ENCODE data around the gene CCDC9.

Gene CCDC9

GRCh38 chr19:47268028-47268427 lies 11.7 kb downstream of the CCDC9 start:
- no peak for TF ChIP-seq CEBPB (IDR thresholded peaks at IDR 0.05)
- TF ChIP-seq, protein P1, sequence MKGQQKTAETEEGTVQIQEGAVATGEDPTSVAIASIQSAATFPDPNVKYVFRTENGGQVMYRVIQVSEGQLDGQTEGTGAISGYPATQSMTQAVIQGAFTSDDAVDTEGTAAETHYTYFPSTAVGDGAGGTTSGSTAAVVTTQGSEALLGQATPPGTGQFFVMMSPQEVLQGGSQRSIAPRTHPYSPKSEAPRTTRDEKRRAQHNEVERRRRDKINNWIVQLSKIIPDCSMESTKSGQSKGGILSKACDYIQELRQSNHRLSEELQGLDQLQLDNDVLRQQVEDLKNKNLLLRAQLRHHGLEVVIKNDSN (IDR thresholded peaks at IDR 0.05): no peak
- no peak for TF ChIP-seq MAX (IDR thresholded peaks at IDR 0.05)
- no peak for TF ChIP-seq REST (IDR thresholded peaks at IDR 0.05; ENCODE audit: low read depth)
- no peak for TF ChIP-seq ZBTB7A (IDR thresholded peaks at IDR 0.05; ENCODE audit: low read depth)
- no peak for TF ChIP-seq TAF1 (IDR thresholded peaks at IDR 0.05; ENCODE audit: low read depth)
- TF ChIP-seq NFIC (IDR thresholded peaks at IDR 0.05): no peak
- TF ChIP-seq EP300 (IDR thresholded peaks at IDR 0.05; ENCODE audit: borderline replicate concordance): no peak
- no peak for TF ChIP-seq TCF12 (IDR thresholded peaks at IDR 0.05; ENCODE audit: low read depth)
- TF ChIP-seq FOXM1 (IDR thresholded peaks at IDR 0.05; ENCODE audit: borderline replicate concordance, low read depth): no peak
- TF ChIP-seq YY1 (IDR thresholded peaks at IDR 0.05; ENCODE audit: low read depth): no peak
- no peak for TF ChIP-seq EGR1 (IDR thresholded peaks at IDR 0.05)
- TF ChIP-seq RAD21 (IDR thresholded peaks at IDR 0.05; ENCODE audit: low read depth): no peak
- no peak for TF ChIP-seq CREB1 (IDR thresholded peaks at IDR 0.05; ENCODE audit: low read depth)

- TF ChIP-seq, protein P1 (IDR thresholded peaks at IDR 0.05): no peak
- no peak for TF ChIP-seq CEBPB (IDR thresholded peaks at IDR 0.05)
These were observed 13.3 kb downstream of the CCDC9 start for GRCh38 chr19:47269596-47269995.

DNA sequence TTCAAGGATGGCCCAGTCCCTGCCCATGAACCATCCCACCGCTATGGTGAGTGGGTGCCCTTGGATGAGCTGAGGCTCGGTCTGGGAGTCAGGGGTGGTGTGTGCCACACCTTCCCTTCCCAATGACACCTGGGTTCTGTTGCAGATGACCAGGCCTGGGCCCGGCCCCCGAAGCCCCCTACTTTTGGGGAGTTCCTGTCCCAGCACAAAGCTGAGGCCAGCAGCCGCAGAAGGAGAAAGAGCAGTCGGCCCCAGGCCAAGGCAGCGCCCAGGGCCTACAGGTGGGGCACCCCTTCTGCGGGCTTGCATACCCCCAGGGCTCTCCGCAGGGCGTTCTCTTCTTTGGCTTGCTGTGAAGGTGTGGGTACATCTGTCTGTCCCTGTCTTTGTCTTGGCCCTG lies 14.1 kb downstream of the CCDC9 start:
- no peak for TF ChIP-seq CREB1 (IDR thresholded peaks at IDR 0.05; ENCODE audit: low read depth)
- TF ChIP-seq NFIC (IDR thresholded peaks at IDR 0.05): no peak
- TF ChIP-seq MAX (IDR thresholded peaks at IDR 0.05): no peak
- TF ChIP-seq TCF12 (IDR thresholded peaks at IDR 0.05; ENCODE audit: low read depth): no peak
- no peak for TF ChIP-seq RAD21 (IDR thresholded peaks at IDR 0.05; ENCODE audit: low read depth)
- TF ChIP-seq YY1 (IDR thresholded peaks at IDR 0.05; ENCODE audit: low read depth): no peak
- no peak for TF ChIP-seq CEBPB (IDR thresholded peaks at IDR 0.05)
- TF ChIP-seq TEAD4 (IDR thresholded peaks at IDR 0.05): no peak
- TF ChIP-seq ZBTB7A (IDR thresholded peaks at IDR 0.05; ENCODE audit: low read depth): no peak
- TF ChIP-seq EP300 (IDR thresholded peaks at IDR 0.05; ENCODE audit: borderline replicate concordance): no peak
- no peak for TF ChIP-seq TAF1 (IDR thresholded peaks at IDR 0.05; ENCODE audit: low read depth)
- TF ChIP-seq REST (IDR thresholded peaks at IDR 0.05; ENCODE audit: low read depth): no peak
- no peak for TF ChIP-seq EGR1 (IDR thresholded peaks at IDR 0.05)
- no peak for TF ChIP-seq FOXM1 (IDR thresholded peaks at IDR 0.05; ENCODE audit: borderline replicate concordance, low read depth)
- TF ChIP-seq, protein P1 (IDR thresholded peaks at IDR 0.05): no peak

DNA sequence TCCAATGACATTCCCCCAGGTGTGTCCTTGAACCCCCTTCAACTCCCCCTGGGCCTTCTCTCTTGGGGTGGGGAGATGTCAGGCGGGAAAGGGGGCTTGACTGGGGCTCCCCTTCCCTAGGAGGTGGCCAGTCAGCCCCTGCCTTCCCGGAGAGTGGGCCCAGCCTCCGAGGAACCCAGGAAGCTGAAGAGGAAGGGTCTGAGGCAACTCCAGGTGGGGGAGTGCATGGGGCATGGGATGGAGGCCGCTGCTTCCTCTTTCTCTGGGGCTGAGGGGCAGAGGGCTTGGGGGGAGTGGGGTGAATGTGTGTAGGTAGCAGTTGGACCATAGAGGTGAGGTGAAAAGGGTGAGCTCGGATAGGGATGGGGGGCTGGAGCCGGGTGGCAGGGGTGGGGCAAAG lies 15.6 kb downstream of the CCDC9 start:
- TF ChIP-seq, protein P1 (IDR thresholded peaks at IDR 0.05): no peak
- TF ChIP-seq EGR1 (IDR thresholded peaks at IDR 0.05): no peak
- no peak for TF ChIP-seq CREB1 (IDR thresholded peaks at IDR 0.05; ENCODE audit: low read depth)
- no peak for TF ChIP-seq ZBTB7A (IDR thresholded peaks at IDR 0.05; ENCODE audit: low read depth)
- no peak for TF ChIP-seq FOXM1 (IDR thresholded peaks at IDR 0.05; ENCODE audit: borderline replicate concordance, low read depth)
- TF ChIP-seq YY1 (IDR thresholded peaks at IDR 0.05; ENCODE audit: low read depth): no peak
- TF ChIP-seq NFIC (IDR thresholded peaks at IDR 0.05): no peak
- TF ChIP-seq TAF1 (IDR thresholded peaks at IDR 0.05; ENCODE audit: low read depth): no peak
- TF ChIP-seq TCF12 (IDR thresholded peaks at IDR 0.05; ENCODE audit: low read depth): no peak

GRCh38 chr19:47272448-47273312 lies 16.4 kb downstream of the CCDC9 start:
- TF ChIP-seq EP300 (IDR thresholded peaks at IDR 0.05; ENCODE audit: borderline replicate concordance): no peak
- no peak for TF ChIP-seq YY1 (IDR thresholded peaks at IDR 0.05; ENCODE audit: low read depth)
- TF ChIP-seq FOXM1 (IDR thresholded peaks at IDR 0.05; ENCODE audit: borderline replicate concordance, low read depth): no peak
- TF ChIP-seq TEAD4 (IDR thresholded peaks at IDR 0.05): no peak
- TF ChIP-seq MAX (IDR thresholded peaks at IDR 0.05): no peak
- no peak for TF ChIP-seq TCF12 (IDR thresholded peaks at IDR 0.05; ENCODE audit: low read depth)
- no peak for TF ChIP-seq CREB1 (IDR thresholded peaks at IDR 0.05; ENCODE audit: low read depth)
- TF ChIP-seq ZBTB7A (IDR thresholded peaks at IDR 0.05; ENCODE audit: low read depth): no peak
- TF ChIP-seq NFIC (IDR thresholded peaks at IDR 0.05): no peak
- no peak for TF ChIP-seq TAF1 (IDR thresholded peaks at IDR 0.05; ENCODE audit: low read depth)
- TF ChIP-seq EGR1 (IDR thresholded peaks at IDR 0.05): no peak
